HEK293 (cell line): ENCODE measurements around the gene TLCD4.

Experiments used
- CTCF ChIA-PET: fragments of 350-600 bp; formaldehyde crosslinking; extraction: SDS; loops from one replicate; lab custom pipeline; 2021; ENCODE audit warnings: antibody characterized with exemption; lab: Yijun Ruan, JAX
- POLR2A ChIA-PET: fragments of 300-600 bp; formaldehyde crosslinking; extraction: SDS; loops from one replicate; lab custom pipeline; 2020; ENCODE audit warnings: antibody characterized with exemption, inconsistent platforms; lab: Yijun Ruan, JAX
- H3K27ac ChIP-seq: fragments of 200-500 bp; sonication (Bioruptor generic); 2 replicates; pipeline ENCODE4 v1.5.1; 2014; ENCODE audit warnings: low read depth, low read length, control low read depth, inconsistent platforms; ENCODE audit errors: extremely low read depth
- H3K36me3 ChIP-seq, 2 experiments: fragments of 200-500 bp in 1 of 2; sonication (Bioruptor generic) in 1 of 2; 1 replicate in 1 of 2; 2 replicates in 1 of 2; pipeline ENCODE4 v1.5.1; 2014 to 2017; ENCODE audit warnings: inconsistent platforms in 2 of 2, low read length in 2 of 2; ENCODE audit not compliant: control insufficient read depth in 2 of 2, insufficient read depth in 1 of 2
- H3K4me1 ChIP-seq: fragments of 200-500 bp; sonication (Bioruptor generic); 2 replicates; pipeline ENCODE4 v1.5.1; 2014; ENCODE audit warnings: mild to moderate bottlenecking, low read length, inconsistent platforms; ENCODE audit not compliant: control insufficient read depth, insufficient read depth
- H3K4me3 ChIP-seq: 2 replicates; pipeline ENCODE4 v1.5.1; 2011; ENCODE audit warnings: low read depth, mild to moderate bottlenecking, control low read depth, low read length, moderate library complexity
- H3K9me3 ChIP-seq: fragments of 200-500 bp; sonication (Bioruptor generic); 2 replicates; pipeline ENCODE4 v1.5.1; 2014; ENCODE audit warnings: low read depth, low read length, inconsistent platforms; ENCODE audit not compliant: control insufficient read depth, insufficient read depth
- CTCF ChIP-seq: fragments of 450-650 bp; formaldehyde crosslinking; IDR thresholded peaks from 2 replicates; pipeline ENCODE4 v1.5.1; 2016; ENCODE audit warnings: missing biosample characterization, missing genetic modification characterization
- GLIS1 ChIP-seq: fragments of 450-650 bp; formaldehyde crosslinking; IDR thresholded peaks from 2 replicates; pipeline ENCODE4 v1.5.1; 2016; ENCODE audit warnings: missing biosample characterization, missing genetic modification characterization
- HIC1 ChIP-seq: fragments of 450-650 bp; formaldehyde crosslinking; IDR thresholded peaks from 2 replicates; pipeline ENCODE4 v1.5.1; 2016; ENCODE audit warnings: missing biosample characterization, missing genetic modification characterization
- INSM2 ChIP-seq: fragments of 450-650 bp; formaldehyde crosslinking; IDR thresholded peaks from 2 replicates; pipeline ENCODE4 v1.5.1; 2016; ENCODE audit warnings: missing biosample characterization, missing genetic modification characterization
- KLF7 ChIP-seq: fragments of 450-650 bp; formaldehyde crosslinking; IDR thresholded peaks from 2 replicates; pipeline ENCODE4 v1.5.1; 2016; ENCODE audit warnings: missing biosample characterization, missing genetic modification characterization, borderline replicate concordance
- OSR2 ChIP-seq: fragments of 450-650 bp; formaldehyde crosslinking; IDR thresholded peaks from 2 replicates; pipeline ENCODE4 v1.5.1; 2016; ENCODE audit warnings: missing biosample characterization, missing genetic modification characterization
- PRDM1 ChIP-seq: fragments of 450-650 bp; formaldehyde crosslinking; IDR thresholded peaks from 2 replicates; pipeline ENCODE4; 2016; ENCODE audit warnings: missing biosample characterization, missing genetic modification characterization
- RBAK ChIP-seq: fragments of 450-650 bp; formaldehyde crosslinking; IDR thresholded peaks from 2 replicates; pipeline ENCODE4 v1.5.1; 2016; ENCODE audit warnings: missing biosample characterization, missing genetic modification characterization
- SP7 ChIP-seq: fragments of 450-650 bp; formaldehyde crosslinking; IDR thresholded peaks from 2 replicates; pipeline ENCODE4 v1.5.1; 2016; ENCODE audit warnings: missing biosample characterization, missing genetic modification characterization
- ZBTB20 ChIP-seq: fragments of 450-650 bp; formaldehyde crosslinking; IDR thresholded peaks from 2 replicates; pipeline ENCODE4 v1.5.1; 2016; ENCODE audit warnings: missing biosample characterization, missing genetic modification characterization
- ZEB2 ChIP-seq: fragments of 450-650 bp; formaldehyde crosslinking; IDR thresholded peaks from 2 replicates; pipeline ENCODE4 v1.5.1; 2016; ENCODE audit warnings: missing biosample characterization, missing genetic modification characterization
- ZNF155 ChIP-seq: fragments of 450-650 bp; formaldehyde crosslinking; IDR thresholded peaks from 2 replicates; pipeline ENCODE4 v1.5.1; 2016; ENCODE audit warnings: missing biosample characterization, missing genetic modification characterization
- ZNF366 ChIP-seq: fragments of 450-650 bp; formaldehyde crosslinking; conservative IDR thresholded peaks from 2 replicates; pipeline ENCODE4 v1.5.1; 2016; ENCODE audit warnings: missing biosample characterization, missing genetic modification characterization
- ZNF394 ChIP-seq: fragments of 450-650 bp; formaldehyde crosslinking; IDR thresholded peaks from 2 replicates; pipeline ENCODE4 v1.5.1; 2016; ENCODE audit warnings: missing biosample characterization, missing genetic modification characterization, mild to moderate bottlenecking, moderate library complexity, borderline replicate concordance
- ZNF707 ChIP-seq: fragments of 450-650 bp; formaldehyde crosslinking; IDR thresholded peaks from 2 replicates; pipeline ENCODE4 v1.5.1; 2016; ENCODE audit warnings: missing biosample characterization, missing genetic modification characterization
- TF ChIP-seq, protein P1 (sequence below): fragments of 450-650 bp; formaldehyde crosslinking; IDR thresholded peaks from 2 replicates; pipeline ENCODE4 v1.5.1; 2016; ENCODE audit warnings: missing biosample characterization, missing genetic modification characterization
- TF ChIP-seq, protein P2 (sequence below): fragments of 450-650 bp; formaldehyde crosslinking; IDR thresholded peaks from 2 replicates; pipeline ENCODE4 v1.5.1; 2016; ENCODE audit warnings: missing biosample characterization, missing genetic modification characterization
- TF ChIP-seq, protein P3 (sequence below): sonication (generic); formaldehyde crosslinking; IDR thresholded peaks from 2 replicates; pipeline ENCODE4 v1.8.1; 2022; ENCODE audit warnings: mild to moderate bottlenecking, moderate library complexity, missing genetic modification reagents

TLCD4 gene

GRCh38 chr1:95085376-95085775 is 31.8 kb upstream of the TLCD4 start:
- Histone ChIP-seq H3K4me1 (no peaks in the 10 kb centered on the region), H3K9me3 (no peaks in the 10 kb centered on the region), H3K27ac (no peak overlapping the region), H3K36me3 (no peaks in the 10 kb centered on the region), H3K4me3 (no peak overlapping the region)
- no peak for TF ChIP-seq KLF7
- TF ChIP-seq CTCF (tag by site-specific recombination): no peak
- no peak for TF ChIP-seq ZNF155 (tag by site-specific recombination)
- ChIA-PET POLR2A (interaction anchor here (0.8 to 1.2 kb wide), 2 partner anchors 32 to 149 kb away, joined by 3 read pairs; partner anchors contain the start of genes RWDD3 and TLCD4), CTCF (interaction anchor here (0.7 to 3.2 kb wide), 19 partner anchors 10 to 292 kb away, joined by 3 to 42 read pairs (median 4); partner anchors contain the start of genes ALG14, RWDD3 and TLCD4)

DNA sequence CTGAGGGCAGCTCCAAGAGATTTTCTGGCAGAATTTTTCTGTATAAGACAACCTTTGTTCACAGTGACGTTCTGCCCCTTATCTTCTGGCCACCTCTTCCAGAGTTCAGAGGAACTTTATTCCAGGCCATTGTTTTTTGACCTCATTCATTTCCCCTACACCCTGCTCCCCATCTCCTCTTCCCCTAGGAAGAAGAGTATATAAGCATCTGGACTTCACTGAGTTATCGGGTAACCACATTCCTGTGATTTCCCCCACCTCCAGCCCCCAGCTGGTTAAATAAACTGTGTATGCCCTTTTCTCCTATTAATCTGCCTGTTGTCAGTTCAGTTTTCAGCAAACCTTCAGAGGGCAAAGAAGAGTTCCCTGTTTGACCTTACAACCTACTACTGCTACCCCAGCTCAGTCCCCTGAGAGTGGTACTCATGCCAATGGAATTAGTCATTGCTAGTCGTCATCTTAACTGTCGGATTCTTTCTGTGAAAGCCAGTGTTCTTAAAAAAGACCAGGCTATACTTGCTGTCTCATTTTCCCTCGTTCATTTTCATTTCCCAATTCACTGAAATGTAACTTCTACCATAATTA is 30.1 kb upstream of the TLCD4 start:
- H3K4me1 ChIP-seq: no peaks in the 10 kb centered on the region
- ChIA-PET POLR2A (interaction anchor here (1.1 to 1.4 kb wide), 2 partner anchors 147 to 232 kb away, joined by 3 to 5 read pairs; partner anchors contain the start of gene RWDD3), CTCF (interaction anchor here (0.9 to 1.4 kb wide), 3 partner anchors 9 to 147 kb away, joined by 3 to 4 read pairs (median 3); no protein-coding TSS in a partner anchor)
- no peak overlapping the region for H3K4me3 ChIP-seq
- TF ChIP-seq ZNF394 (tag by site-specific recombination) (0 out of 2 replicates have a peak, but pooled peaks have one; percentile 12), ZBTB20 (tag by site-specific recombination) (no peak), SP7 (tag by site-specific recombination) (peak; percentile 36; the same call in 1 of the 2 replicates), PRDM1 (peak; percentile 94), INSM2 (tag by site-specific recombination) (peak; percentile 35; the same call in 1 of the 2 replicates), GLIS1 (tag by site-specific recombination) (peak; percentile 46; the same call in 1 of the 2 replicates), ZNF707 (no peak), ZNF366 (tag by site-specific recombination) (peak; percentile 73), OSR2 (peak; percentile 67), ZEB2 (tag by site-specific recombination) (peak; percentile 49; the same call in 1 of the 2 replicates), RBAK (tag by site-specific recombination) (no peak), HIC1 (peak; percentile 44; the same call in 1 of the 2 replicates)
- TF ChIP-seq, protein P1, sequence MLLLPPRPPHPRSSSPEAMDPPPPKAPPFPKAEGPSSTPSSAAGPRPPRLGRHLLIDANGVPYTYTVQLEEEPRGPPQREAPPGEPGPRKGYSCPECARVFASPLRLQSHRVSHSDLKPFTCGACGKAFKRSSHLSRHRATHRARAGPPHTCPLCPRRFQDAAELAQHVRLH: 0 out of 2 replicates have a peak, but pooled peaks have one; percentile 21
- TF ChIP-seq, protein P2, sequence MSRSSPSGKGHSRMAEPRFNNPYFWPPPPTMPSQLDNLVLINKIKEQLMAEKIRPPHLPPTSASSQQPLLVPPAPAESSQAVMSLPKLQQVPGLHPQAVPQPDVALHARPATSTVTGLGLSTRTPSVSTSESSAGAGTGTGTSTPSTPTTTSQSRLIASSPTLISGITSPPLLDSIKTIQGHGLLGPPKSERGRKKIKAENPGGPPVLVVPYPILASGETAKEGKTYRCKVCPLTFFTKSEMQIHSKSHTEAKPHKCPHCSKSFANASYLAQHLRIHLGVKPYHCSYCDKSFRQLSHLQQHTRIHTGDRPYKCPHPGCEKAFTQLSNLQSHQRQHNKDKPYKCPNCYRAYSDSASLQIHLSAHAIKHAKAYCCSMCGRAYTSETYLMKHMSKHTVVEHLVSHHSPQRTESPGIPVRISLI (tag by site-specific recombination): peak; percentile 61; the same call in 1 of the 2 replicates
- TF ChIP-seq, protein P3, sequence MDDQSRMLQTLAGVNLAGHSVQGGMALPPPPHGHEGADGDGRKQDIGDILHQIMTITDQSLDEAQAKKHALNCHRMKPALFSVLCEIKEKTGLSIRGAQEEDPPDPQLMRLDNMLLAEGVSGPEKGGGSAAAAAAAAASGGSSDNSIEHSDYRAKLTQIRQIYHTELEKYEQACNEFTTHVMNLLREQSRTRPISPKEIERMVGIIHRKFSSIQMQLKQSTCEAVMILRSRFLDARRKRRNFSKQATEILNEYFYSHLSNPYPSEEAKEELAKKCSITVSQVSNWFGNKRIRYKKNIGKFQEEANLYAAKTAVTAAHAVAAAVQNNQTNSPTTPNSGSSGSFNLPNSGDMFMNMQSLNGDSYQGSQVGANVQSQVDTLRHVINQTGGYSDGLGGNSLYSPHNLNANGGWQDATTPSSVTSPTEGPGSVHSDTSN (CRISPR knock-in tag): no peak
- no peak overlapping the region for H3K27ac ChIP-seq
- no peaks in the 10 kb centered on the region for H3K36me3 ChIP-seq
- H3K9me3 ChIP-seq: no peaks in the 10 kb centered on the region
